GM18873 (cell line): Measurements from ENCODE around the gene TMEM95.

Experiments
- ATAC-seq: cut with Tn5 transposase; IDR thresholded peaks from one replicate; pipeline ENCODE4 v1.9.1; 2021; ENCODE audit warnings: mild to moderate bottlenecking, moderate library complexity, moderate number of reproducible peaks; ENCODE audit not compliant: unreplicated experiment, low FRiP score

Gene TMEM95

GRCh38 chr17:7370853-7371252 lies 15.9 kb downstream of the TMEM95 start:
- no peak for ATAC-seq

DNA sequence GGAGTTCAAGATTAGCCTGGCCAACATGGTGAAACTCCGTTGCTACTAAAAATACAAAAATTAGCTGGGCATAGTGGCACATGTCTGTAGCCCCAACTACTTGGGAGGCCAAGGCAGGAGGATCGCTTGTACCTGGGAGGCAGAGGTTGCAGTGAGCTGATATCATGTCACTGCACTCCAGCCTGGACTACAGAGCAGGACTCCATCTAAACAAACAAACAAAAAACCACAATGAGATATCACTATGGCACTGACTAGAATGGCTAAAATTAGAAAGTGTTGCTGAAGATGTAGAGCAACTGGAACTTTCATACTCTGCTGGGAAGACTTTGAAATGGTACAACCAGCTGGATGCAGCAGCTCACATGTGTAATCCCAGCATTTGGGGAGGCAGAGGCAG lies 19.4 kb downstream of the TMEM95 start:
- no peak for ATAC-seq

DNA sequence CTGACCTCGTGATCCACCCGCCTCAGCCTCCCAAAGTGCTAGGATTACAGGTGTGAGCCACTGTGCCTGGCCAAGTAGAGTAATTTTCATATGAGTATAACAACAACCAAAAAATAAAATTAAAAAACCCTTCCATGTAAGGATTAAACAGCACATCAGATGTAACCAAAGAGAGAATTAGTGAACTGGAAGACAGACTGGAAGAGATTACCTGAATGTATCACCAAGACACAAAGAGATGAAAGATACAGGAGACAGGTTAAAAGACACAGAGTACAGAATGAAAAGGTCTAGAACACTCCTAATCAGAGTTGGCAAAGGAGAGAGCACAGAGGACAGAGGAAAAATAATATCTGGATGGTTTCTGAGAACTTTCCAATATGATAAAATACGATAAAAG lies 24.2 kb downstream of the TMEM95 start:
- no peak for ATAC-seq

DNA sequence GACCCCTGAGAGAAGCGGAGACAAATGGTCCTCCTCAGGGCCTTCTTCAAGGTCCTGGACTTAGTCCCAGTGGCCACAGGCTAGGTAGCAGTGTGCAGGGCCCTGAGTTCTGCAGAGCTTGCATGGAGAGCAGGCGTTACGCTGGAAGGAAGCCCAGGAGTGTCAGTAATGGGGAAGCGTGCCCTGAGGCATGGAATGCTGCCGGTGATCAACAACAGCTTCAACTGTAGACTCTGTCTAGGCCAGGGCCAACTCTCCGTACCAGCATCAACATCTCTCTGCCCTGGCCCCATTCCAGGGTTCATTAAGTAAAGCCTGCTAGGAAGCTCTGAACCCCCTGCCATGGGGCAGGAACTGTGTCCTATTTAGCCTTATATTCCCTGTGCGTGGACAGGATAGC lies 25.4 kb downstream of the TMEM95 start:
- ATAC-seq, result no peak

- no peak for ATAC-seq
These were observed 26.1 kb downstream of the TMEM95 start, which contains the start of gene TNK1 for GRCh38 chr17:7380855-7381683. TSS of gene TNK1 (plus strand) at chr17:7381089. CDS start at chr17:7382927, 1,838 bp downstream.

DNA sequence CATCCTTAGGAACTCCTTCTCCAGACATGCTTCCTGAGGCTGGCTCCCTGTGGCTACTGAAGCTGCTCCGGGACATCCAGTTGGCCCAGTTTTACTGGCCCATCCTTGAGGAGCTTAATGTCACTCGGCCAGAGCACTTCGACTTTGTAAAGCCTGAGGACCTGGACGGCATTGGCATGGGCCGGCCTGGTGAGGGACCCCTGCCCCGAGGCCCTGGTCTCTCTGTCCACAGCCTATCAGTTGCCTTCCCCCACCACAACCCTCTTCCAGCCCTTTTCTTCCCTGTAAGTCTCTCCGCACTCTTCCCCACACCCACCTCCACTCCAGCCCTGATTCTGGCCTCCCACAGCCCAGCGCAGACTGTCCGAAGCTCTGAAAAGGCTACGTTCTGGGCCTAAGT lies 27.9 kb downstream of the TMEM95 start:
- ATAC-seq, result no peak

- no peak for ATAC-seq
These were observed 28.4 kb downstream of the TMEM95 start for GRCh38 chr17:7383371-7383741.

DNA sequence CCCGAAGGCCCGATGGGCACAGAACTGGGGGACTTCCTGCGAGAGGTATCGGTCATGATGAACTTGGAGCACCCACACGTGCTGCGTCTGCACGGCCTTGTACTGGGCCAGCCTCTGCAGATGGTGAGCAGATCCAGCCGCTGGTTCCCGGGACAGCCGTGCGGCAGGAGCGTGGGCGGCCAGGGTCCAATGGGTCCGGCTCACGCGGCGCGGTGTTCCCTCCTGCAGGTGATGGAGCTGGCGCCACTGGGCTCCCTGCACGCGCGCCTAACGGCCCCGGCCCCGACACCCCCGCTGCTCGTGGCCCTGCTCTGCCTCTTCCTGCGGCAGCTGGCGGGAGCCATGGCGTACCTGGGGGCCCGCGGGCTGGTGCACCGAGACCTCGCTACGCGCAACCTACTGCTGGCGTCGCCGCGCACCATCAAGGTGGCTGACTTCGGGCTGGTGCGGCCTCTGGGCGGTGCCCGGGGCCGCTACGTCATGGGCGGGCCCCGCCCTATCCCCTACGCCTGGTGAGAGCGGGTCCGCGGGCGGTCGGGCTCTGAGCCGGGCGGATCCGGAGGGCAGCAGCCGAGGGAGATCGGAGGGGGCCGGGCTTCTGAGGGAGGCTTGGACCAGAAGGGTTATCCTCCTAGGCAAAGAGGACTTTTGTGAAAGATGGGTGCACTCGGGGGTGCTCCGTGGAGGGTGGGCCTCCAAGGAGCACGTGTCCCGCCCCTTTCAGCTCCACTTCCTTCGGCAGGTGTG lies 29.0 kb downstream of the TMEM95 start:
- ATAC-seq, result no peak

DNA sequence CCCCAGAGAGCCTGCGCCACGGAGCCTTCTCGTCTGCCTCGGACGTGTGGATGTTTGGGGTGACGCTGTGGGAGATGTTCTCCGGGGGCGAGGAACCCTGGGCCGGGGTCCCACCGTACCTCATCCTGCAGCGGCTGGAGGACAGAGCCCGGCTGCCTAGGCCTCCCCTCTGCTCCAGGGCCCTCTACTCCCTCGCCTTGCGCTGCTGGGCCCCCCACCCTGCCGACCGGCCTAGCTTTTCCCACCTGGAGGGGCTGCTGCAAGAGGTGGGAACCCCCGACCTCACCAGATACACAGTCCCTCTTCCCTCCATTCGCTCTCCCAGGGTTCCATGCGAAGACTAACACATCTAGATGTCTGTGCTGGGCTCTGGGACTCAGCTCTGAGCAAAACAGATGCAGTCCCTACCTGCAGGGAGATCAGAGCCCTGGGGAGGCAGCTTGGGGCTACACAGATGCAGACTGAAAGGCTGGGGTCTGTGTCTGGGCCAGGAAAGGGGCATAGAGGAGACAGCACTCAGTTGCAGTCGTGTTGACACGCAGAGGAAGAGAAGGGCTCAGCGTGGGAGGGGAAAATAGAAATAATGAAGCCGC lies 29.6 kb downstream of the TMEM95 start:
- no peak for ATAC-seq

GRCh38 chr17:7388856-7389255 lies 33.9 kb downstream of the TMEM95 start:
- no peak for ATAC-seq

DNA sequence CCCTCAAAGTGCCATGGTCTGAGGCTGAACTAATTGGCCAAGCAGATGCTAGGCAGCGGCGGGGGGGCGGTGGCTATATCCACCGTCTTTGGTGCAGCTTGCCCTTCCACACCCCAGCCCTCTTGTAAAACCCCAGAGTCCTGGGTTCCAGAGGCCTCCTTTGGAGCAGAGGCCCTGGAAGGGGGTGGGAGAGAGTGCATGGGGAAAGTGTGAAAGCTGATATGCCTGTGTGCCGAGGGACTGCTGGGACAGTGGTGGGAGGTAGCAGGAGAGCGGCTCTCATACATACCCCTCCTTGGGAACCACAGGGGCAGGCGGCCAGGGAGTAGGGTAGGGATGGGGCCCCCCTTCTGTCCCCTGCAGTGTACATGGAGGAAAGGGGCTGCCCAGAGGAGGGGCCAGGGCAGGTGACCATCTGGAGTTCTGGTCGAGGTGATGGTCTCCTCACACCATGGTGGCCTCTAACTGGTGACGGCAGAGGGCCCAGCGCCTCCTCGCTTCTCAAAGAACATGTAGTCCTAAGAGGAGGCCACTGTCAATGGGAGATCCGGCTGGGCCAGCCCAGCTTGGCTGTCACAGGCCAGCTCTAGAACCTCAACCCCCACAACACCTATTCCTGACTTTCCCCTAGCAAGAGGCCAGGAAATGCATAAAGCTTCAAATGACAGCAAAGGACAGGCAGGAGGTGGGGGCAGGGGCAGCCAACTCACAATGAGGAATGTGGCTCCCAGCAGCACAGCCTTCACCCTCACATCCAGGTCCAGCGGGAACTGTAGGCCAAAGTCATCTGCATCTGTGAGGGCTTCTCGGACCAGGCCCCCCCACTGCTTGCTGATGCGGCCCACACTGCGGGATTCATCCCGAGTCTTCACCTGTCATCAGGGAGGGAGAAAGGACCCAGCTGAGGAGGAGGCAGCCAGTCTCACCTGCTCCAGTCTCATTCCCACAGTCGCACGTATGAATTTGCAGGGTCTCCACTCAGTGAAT lies 35.3 kb downstream of the TMEM95 start:
- ATAC-seq, result no peak

- ATAC-seq, result no peak
These were observed 36.4 kb downstream of the TMEM95 start for GRCh38 chr17:7391307-7391706.

GRCh38 chr17:7392696-7393612 lies 38.0 kb downstream of the TMEM95 start:
- no peak for ATAC-seq

- peak; percentile 19 for ATAC-seq
These were observed 38.9 kb downstream of the TMEM95 start for GRCh38 chr17:7393613-7394451.

- peak; percentile 47 for ATAC-seq
These were observed 39.7 kb downstream of the TMEM95 start, which contains the start of gene PLSCR3 for GRCh38 chr17:7394452-7395191. TSS of gene PLSCR3 (minus strand) at chr17:7394525. CDS start at chr17:7394110, 415 bp downstream.

DNA sequence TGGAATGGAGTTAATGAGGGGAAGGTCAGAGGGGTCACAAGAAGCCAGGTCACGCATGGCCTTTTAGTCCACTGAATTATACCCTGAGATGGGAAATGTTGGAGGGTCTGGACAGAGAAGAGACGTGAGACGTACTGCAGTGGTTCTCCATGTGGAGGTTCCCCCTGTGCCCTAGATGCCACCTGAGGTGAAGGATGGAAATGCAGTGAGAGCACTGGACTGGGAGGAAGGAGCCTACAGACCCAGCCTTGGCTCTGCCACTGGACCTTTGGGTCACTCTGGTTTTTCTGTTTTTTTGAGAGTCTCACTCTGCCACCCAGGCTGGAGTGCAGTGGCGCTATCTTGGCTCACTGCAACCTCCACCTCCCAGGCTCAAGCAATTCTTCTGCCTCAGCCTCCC lies 41.2 kb downstream of the TMEM95 start:
- ATAC-seq, result no peak

DNA sequence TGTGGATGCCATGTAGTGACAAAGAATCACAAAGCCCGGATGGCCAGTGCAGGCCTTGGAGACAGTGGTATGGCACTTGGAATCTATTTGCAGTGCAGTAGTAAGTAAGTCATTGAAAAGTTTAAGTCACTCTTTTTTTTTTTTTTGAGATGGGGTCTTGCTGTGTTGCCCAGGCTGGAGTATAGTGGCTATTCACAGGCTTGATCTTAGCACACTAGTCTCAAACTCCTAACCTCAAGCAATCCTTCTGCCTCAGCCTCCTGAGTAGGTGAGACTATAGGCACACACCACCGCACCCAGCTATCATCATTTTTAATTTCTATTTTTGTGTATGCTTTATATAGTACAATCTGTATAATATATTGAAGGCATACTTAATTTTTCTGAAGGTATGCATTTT lies 43.7 kb downstream of the TMEM95 start:
- ATAC-seq, result no peak
